Suprapubic skin (tissue), 4 donors: ENCODE results near the gene ELP5.

ENCODE experiments used
- EP300 ChIP-seq: sonication (generic); formaldehyde crosslinking; IDR thresholded peaks from one replicate; pipeline ENCODE4 v1.6.1; 2017; ENCODE audit warnings: antibody characterized with exemption
- POLR2A ChIP-seq, 2 donors: fragments of 450-650 bp; IDR thresholded peaks; one replicate each; pipeline ENCODE4 v1.6.1; 2017; ENCODE audit warnings: antibody characterized with exemption in 2 of 2, mild to moderate bottlenecking in 2 of 2, moderate library complexity in 2 of 2
- POLR2AphosphoS5 ChIP-seq, 3 donors: sonication (generic); formaldehyde crosslinking; IDR thresholded peaks; one replicate each; pipeline ENCODE4 v1.6.1; 2017; ENCODE audit warnings: antibody characterized with exemption in 3 of 3
- TF ChIP-seq, protein P1 (sequence below), 2 donors: fragments of 200-600 bp in 1 of 2; fragments of 450-650 bp in 1 of 2; sonication (generic) in 1 of 2; IDR thresholded peaks; one replicate each; pipeline ENCODE4 v1.5.1; 2016 to 2019; ENCODE audit warnings: antibody characterized with exemption in 2 of 2, mild to moderate bottlenecking in 1 of 2, moderate library complexity in 1 of 2

DNA sequence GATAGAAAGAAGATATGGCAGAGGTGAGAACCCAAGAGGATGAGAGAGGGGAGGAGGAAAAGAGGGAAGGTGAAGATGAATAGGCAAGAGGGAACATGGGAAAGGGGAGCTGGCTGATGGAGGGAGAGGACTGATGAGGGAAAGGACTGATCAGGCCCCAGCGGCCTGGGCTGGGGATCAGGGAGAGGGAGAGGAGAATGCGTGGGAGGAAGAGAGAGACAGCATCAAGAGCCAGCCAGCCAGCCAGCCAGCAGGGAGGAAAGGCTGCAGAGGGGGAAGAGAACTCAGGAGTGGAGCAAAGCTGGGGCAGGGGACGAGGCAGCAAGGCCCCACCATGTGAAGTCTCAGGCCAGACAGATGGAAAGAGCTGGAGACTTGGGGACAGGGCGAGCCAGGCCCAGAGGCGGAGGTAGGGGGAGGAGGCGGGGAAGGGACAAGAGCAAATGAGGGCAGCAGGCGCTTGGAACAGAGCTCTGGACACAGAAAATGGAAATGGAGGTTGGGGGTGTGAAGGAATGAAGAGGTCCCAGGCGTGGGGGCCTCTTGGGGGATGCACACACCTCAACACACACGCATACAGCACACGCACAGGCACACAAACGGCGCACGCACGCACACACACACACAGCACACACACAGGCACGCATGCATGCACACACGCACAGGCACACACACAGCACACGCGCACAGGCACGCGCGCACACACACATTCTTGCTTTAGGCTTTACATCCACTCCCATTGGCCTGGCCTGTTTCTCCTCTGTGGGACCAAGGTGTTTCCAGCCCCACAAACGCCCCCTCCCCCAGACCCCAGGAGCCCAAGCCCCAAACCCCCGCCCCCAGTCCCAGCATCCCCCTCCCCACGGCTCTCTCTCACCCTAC lies 44.7 kb upstream of the ELP5 start:
- TF ChIP-seq, protein P1, sequence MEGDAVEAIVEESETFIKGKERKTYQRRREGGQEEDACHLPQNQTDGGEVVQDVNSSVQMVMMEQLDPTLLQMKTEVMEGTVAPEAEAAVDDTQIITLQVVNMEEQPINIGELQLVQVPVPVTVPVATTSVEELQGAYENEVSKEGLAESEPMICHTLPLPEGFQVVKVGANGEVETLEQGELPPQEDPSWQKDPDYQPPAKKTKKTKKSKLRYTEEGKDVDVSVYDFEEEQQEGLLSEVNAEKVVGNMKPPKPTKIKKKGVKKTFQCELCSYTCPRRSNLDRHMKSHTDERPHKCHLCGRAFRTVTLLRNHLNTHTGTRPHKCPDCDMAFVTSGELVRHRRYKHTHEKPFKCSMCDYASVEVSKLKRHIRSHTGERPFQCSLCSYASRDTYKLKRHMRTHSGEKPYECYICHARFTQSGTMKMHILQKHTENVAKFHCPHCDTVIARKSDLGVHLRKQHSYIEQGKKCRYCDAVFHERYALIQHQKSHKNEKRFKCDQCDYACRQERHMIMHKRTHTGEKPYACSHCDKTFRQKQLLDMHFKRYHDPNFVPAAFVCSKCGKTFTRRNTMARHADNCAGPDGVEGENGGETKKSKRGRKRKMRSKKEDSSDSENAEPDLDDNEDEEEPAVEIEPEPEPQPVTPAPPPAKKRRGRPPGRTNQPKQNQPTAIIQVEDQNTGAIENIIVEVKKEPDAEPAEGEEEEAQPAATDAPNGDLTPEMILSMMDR (IDR thresholded peaks at IDR 0.05), result no peak
- TF ChIP-seq POLR2AphosphoS5 (IDR thresholded peaks at IDR 0.05) (no peak), POLR2A (IDR thresholded peaks at IDR 0.05) (no peak), EP300 (no peak)
